Activated T-helper 17 cell treated with anti-CD3 and anti-CD28 coated beads, Interleukin-2, amount 50 U/mL, for 72 hours (primary cell): ENCODE data around the gene ENAH. TPM values are rescaled to one million over a fixed set of nuclear protein-coding genes. Genes with fewer than 3 reads are reported as not detected.

Source experiments
- ATAC-seq: fragments of 150-1000 bp; cut with Tn5 transposase; replicated peaks from 2 replicates; pipeline ENCODE4 v1.10.0; 2021; ENCODE audit warnings: mild to moderate bottlenecking, moderate library complexity
- H3K27ac Mint-ChIP-seq: one replicate; pipeline ENCODE4 v1.8.0; 2022; ENCODE audit warnings: mixed read lengths
- H3K27me3 Mint-ChIP-seq: one replicate; pipeline ENCODE4 v1.8.0; 2022; ENCODE audit warnings: mixed read lengths
- H3K36me3 Mint-ChIP-seq: one replicate; pipeline ENCODE4 v1.8.0; 2022; ENCODE audit warnings: low read depth, mild to moderate bottlenecking, mixed read lengths
- H3K4me1 Mint-ChIP-seq: one replicate; pipeline ENCODE4 v1.8.0; 2022; ENCODE audit warnings: mixed read lengths
- H3K4me3 Mint-ChIP-seq: one replicate; pipeline ENCODE4 v1.8.0; 2022; ENCODE audit warnings: mild to moderate bottlenecking, mixed read lengths
- H3K9me3 Mint-ChIP-seq: one replicate; pipeline ENCODE4 v1.8.0; 2022; ENCODE audit warnings: mixed read lengths
- total RNA-seq, 2 donors: library from RNA; stranded (reverse); gene quantifications; one replicate each; pipeline ENCODE4 v1.2.3, GENCODE V29; 2022

ENAH gene
- total RNA-seq, 2 donors from 2014 or later: 0.08 TPM; not detected in 1

DNA sequence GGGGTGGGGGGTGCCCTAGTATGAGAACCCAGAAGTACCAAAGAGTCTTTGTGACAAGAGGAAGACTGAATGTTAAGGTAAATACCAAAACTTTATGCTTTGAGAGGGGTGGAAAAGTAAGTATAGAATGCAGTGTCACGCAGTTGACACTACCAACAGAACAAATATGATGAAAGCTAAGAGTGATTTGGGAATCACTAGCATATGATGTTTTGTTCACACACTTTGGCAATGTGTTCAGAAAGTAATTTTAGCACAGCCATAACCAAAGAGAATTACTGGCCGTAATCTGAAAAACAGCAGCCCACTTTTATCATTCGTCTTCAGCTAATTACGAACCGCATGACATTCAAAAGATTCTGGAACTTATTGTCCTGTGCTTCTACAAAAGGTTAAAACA lies 59.5 kb downstream of the ENAH start:
- Mint-ChIP-seq H3K9me3 (no peaks in the 10 kb centered on the region), H3K27me3 (peaks cover 12% of the 10 kb centered on the region), H3K4me1 (no peaks in the 10 kb centered on the region), H3K4me3 (no peak overlapping the region), H3K27ac (no peak overlapping the region), H3K36me3 (no peaks in the 10 kb centered on the region)
- no peak for ATAC-seq

DNA sequence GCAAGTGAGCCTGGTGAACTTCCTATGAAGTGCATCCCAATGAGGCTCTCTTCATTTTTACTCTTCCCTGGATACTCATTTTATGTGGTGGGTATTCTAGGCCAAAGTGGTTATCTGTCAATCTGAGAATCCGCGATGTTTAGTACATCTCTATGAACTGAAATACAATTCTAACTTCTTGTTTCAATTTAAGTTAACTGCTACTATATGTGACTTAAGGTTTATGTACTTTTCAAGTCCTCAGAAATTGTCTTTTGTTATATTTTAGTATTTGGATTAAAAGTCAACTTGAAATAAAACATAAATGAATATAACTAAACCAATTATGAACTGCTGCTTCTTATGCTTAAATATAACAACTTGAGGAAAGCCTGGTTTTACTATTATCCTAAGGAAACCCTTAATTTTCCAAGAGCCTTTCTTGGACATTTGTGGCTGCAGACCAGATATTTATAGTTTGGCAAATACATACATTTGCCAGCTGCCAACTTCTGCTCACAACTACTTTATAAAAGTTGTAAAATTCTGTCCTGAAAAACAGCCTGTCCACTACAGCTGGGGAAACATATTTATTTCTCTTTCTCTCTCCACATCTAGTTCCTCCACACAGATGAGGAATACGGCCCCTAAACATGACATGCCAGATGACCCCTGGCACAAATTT lies 60.4 kb downstream of the ENAH start:
- Mint-ChIP-seq H3K36me3 (no peaks in the 10 kb centered on the region), H3K9me3 (no peaks in the 10 kb centered on the region), H3K4me3 (no peak overlapping the region)

DNA sequence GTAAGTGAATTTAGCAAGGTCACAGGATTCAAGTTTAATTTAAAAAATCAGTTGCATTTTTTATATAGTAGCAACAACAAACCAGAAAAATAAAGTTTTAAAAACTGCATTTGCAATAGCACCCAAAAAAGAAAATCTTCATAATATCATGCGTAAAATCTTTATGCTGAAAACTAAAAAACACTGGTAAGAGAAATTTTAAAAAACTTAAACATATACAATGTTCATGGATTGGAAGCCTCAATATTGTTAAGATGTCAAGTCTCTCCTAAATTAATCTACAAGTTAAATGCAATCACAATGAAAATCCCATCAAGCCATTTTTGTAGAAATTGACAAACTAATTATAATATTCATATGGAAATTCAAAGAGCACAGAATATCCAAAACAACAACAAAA lies 65.6 kb downstream of the ENAH start:
- Mint-ChIP-seq H3K36me3 (no peaks in the 10 kb centered on the region), H3K4me1 (no peaks in the 10 kb centered on the region), H3K27ac (no peak overlapping the region), H3K9me3 (no peaks in the 10 kb centered on the region), H3K27me3 (peaks cover 30% of the 10 kb centered on the region), H3K4me3 (no peak overlapping the region)
- no peak for ATAC-seq

More for the DNA sequence above, 60.4 kb downstream of the ENAH start:
- Mint-ChIP-seq H3K27ac (no peak overlapping the region), H3K27me3 (peaks cover 12% of the 10 kb centered on the region), H3K4me1 (no peaks in the 10 kb centered on the region)
- no peak for ATAC-seq

DNA sequence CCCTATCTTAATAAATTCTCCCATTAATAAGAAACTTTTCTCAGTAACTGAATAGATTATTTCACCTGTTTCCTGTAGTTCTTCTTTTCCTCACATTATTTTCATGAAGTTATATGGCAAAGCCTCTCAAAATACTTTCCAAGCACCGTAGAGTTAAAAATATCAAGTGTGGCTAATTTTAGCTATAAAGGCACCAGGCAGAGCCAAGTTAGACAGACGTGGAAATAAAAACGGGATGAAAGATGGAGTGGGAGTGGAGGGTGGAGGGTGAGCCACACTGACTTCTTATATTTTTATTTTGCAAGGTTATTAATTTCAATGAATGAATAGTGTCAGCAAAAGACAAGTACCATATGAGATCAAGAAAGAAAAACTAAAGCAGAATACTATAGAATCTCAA lies 71.7 kb downstream of the ENAH start:
- Mint-ChIP-seq H3K36me3 (no peaks in the 10 kb centered on the region), H3K4me3 (no peak overlapping the region), H3K27me3 (peaks cover 33% of the 10 kb centered on the region), H3K4me1 (no peaks in the 10 kb centered on the region), H3K27ac (no peak overlapping the region), H3K9me3 (no peaks in the 10 kb centered on the region)
- no peak for ATAC-seq

DNA sequence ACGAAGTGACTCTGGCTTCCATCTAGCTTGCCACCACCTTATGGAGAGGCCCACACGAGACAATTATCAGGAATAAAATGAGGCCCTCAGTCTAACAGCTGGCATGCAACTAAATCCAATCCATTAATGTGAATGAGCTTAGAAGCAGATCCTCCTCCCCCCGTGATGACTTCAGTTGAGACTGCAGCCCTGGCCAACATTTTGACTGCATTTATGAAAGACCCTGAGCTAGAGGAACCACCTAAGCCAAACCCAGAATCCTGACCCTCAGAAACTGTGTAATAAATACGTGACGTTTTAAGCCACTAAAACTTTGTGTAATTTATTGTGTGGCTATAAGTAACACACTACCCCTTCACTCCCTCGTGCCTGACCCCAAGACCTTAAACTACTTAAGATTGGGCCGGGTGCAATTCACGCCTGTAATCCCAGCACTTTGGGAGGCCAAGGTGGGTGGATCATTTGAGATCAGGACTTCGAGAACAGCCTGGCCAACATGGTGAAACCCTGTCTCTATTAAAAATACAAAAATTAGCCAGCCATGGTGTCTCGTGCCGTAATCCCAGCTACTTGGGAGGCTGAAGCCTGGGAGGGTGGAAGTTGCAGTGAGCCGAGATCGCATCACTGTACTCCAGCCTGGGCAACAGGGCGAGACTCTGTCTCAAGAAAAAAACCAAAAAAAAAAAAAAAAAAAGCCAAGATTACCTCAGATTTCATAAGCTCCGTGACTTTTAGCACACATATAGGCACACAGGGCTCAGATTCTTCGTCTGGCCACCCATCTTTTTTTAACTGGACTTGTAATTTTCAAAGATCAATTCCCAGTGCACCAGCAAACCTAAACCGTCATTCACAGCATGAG lies 72.5 kb downstream of the ENAH start:
- H3K36me3 Mint-ChIP-seq: no peaks in the 10 kb centered on the region

DNA sequence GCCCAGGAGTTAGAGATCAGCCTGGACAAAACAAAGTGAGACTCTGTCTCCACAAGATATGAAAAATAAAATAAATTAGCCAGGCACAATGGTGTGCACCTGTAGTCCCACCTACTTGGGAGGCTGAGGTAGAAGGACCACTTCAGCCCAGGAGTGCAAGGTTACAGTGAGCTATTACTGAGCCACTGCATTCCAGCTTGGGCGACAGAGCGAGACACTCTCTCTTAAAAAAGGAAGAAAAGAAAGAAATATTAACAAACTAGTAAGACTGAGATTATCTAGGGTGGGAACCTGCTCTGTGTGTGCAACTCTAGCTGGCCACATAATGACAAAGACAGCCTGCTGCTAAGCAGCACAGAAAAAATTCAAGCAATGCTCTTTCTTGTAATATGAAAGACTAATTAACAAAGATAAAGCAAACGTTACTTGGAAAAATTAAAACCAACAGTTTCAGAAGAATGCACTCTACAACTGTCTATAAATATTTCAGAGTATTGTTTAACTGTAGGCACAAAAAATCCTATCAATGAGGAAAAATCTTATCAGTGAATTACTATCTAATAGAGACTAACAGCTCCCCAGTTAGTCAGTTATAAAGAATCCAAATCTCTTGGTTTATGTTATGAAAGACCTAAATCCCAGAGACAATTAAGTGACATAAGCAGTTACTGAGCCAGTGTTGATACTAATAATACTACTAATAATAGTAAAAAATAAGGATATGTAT lies 74.5 kb downstream of the ENAH start:
- no peaks in the 10 kb centered on the region for H3K9me3 Mint-ChIP-seq
- ATAC-seq: no peak
- H3K27ac Mint-ChIP-seq: no peak overlapping the region
- no peaks in the 10 kb centered on the region for H3K36me3 Mint-ChIP-seq
- no peaks in the 10 kb centered on the region for H3K4me1 Mint-ChIP-seq
- H3K27me3 Mint-ChIP-seq: peaks cover 22% of the 10 kb centered on the region
- H3K4me3 Mint-ChIP-seq: no peak overlapping the region

More for the DNA sequence above, 72.5 kb downstream of the ENAH start:
- ATAC-seq: no peak
- Mint-ChIP-seq H3K4me1 (no peaks in the 10 kb centered on the region), H3K27ac (no peak overlapping the region), H3K4me3 (no peak overlapping the region), H3K27me3 (peaks cover 33% of the 10 kb centered on the region), H3K9me3 (no peaks in the 10 kb centered on the region)

DNA sequence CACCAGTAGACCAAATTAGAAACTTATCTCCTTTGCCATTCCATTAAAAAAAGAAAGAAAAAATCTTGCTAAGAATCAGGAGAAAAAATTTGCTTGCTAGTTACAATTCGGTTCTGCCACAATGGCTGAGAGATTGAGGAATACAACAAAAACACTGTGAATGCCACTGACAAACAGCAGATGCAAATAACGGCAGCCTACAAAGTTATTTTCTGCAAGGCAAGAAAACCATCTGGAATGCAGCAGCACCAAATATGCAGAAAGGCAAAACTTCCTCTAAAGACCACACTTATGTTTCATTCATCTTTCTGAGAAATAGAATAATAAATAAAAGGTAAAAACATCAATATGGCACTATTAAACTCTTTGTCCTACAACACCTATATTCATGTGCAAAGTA lies 75.7 kb downstream of the ENAH start:
- H3K27me3 Mint-ChIP-seq: peaks cover 19% of the 10 kb centered on the region
- no peaks in the 10 kb centered on the region for H3K36me3 Mint-ChIP-seq
- H3K9me3 Mint-ChIP-seq: no peaks in the 10 kb centered on the region
- ATAC-seq: no peak
- H3K4me1 Mint-ChIP-seq: no peaks in the 10 kb centered on the region
- H3K27ac Mint-ChIP-seq: no peak overlapping the region
- no peak overlapping the region for H3K4me3 Mint-ChIP-seq

DNA sequence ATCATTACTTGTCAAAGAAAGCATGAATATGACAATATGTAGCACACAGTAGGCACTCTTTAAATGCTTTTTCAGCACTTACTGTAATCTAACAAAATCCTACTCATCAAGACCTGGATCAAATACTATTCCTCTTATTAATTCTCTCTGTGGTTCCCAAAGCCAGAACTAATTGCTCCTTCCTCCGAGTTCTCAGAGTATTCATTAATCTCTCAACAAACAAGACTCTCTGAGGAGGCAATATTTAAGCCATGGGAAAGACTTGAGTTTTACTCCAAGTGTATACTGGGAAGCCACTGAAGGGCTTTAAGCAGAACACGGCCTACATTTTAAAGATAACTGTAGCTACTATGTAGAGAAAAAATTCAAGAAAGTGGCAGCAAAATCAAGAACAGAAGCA lies 79.7 kb downstream of the ENAH start:
- ATAC-seq: no peak
- Mint-ChIP-seq H3K27me3 (peaks cover 9% of the 10 kb centered on the region), H3K4me3 (no peak overlapping the region), H3K9me3 (no peaks in the 10 kb centered on the region), H3K36me3 (no peaks in the 10 kb centered on the region), H3K27ac (no peak overlapping the region), H3K4me1 (no peaks in the 10 kb centered on the region)

DNA sequence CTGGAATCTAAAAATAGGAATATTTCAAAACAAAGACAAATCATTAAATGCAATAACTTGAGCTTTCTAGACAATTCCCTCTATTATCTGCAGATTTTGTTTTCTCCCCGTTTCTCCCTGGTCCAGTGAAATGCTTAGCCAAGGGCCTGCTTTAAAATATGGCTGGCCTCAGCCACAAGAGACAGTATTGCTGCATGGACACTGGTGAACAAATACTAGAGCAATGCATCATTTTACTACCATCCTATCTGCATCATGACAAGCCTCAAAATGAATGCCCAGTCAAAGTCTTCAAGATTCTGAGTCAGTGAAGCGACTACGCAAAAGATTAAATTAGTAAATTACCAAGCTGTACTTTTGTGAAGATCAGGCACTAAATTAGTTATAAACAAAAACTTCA lies 80.5 kb downstream of the ENAH start:
- Mint-ChIP-seq H3K9me3 (no peaks in the 10 kb centered on the region), H3K27ac (no peak overlapping the region), H3K36me3 (no peaks in the 10 kb centered on the region), H3K4me3 (no peak overlapping the region), H3K27me3 (peaks cover 4% of the 10 kb centered on the region), H3K4me1 (no peaks in the 10 kb centered on the region)
- no peak for ATAC-seq

DNA sequence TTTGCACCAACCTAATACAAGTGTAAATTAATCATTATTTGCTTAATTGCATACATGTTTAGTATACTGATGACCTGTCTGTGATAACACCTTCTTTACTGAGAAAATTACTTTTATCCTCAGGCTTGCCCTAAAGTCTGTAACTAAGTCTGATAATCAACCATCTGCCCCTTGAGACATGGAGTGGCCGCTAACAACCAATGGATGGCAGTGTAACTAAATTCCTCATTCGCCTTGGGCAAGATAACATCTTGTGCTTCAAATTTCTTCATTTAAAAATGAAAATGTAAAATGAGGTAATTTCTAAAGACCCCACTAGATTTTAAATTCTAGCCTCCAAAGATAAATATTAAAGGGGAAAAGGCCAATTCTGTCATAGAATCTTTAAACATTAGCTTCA lies 85.1 kb downstream of the ENAH start:
- peaks cover 11% of the 10 kb centered on the region for H3K27me3 Mint-ChIP-seq
- no peak for ATAC-seq
- no peaks in the 10 kb centered on the region for H3K9me3 Mint-ChIP-seq
- H3K36me3 Mint-ChIP-seq: no peaks in the 10 kb centered on the region
- no peak overlapping the region for H3K4me3 Mint-ChIP-seq
- no peak overlapping the region for H3K27ac Mint-ChIP-seq
- H3K4me1 Mint-ChIP-seq: no peaks in the 10 kb centered on the region

DNA sequence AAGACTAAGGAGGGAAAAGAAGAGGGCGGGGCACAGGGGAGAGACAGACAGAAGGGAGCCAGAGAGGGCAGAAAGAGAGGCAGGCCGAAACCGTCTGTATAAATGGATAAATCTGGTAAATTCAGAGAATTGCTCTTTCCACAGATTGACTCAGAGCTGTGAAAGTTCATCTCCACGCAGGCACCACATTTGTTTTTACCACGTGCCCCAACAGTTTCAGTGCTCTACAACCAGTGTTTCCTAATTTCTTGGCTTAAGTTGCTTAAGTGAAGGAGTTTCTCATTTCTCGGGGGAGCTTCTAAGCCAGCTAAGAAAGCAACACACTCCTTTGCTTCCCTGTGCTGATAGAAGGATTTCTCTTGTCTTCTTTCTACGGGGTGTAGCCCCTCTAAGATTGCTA lies 87.1 kb downstream of the ENAH start:
- no peak for ATAC-seq
- peaks cover 16% of the 10 kb centered on the region for H3K27me3 Mint-ChIP-seq
- no peaks in the 10 kb centered on the region for H3K9me3 Mint-ChIP-seq
- no peaks in the 10 kb centered on the region for H3K4me1 Mint-ChIP-seq
- no peak overlapping the region for H3K27ac Mint-ChIP-seq
- H3K4me3 Mint-ChIP-seq: no peak overlapping the region
- H3K36me3 Mint-ChIP-seq: no peaks in the 10 kb centered on the region

DNA sequence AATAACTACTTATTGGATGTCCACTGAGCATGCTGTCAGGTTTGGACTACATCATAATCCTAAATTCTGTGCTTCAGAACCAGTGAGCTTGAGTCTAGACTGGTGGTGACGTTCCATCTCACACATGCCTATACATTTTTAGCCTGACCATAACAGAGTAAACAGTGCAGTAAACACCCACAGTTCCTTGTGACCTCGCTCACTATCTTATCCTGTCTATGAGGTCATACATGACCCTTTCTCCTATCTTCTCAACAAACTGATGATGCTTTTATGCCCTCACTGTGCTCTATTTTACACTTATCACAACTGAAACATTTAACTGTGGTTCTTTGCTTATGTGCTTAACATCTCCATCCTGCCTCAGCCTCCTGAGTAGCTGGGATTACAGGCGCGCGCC lies 91.2 kb downstream of the ENAH start:
- ATAC-seq: no peak
- no peak overlapping the region for H3K4me3 Mint-ChIP-seq
- no peaks in the 10 kb centered on the region for H3K4me1 Mint-ChIP-seq

DNA sequence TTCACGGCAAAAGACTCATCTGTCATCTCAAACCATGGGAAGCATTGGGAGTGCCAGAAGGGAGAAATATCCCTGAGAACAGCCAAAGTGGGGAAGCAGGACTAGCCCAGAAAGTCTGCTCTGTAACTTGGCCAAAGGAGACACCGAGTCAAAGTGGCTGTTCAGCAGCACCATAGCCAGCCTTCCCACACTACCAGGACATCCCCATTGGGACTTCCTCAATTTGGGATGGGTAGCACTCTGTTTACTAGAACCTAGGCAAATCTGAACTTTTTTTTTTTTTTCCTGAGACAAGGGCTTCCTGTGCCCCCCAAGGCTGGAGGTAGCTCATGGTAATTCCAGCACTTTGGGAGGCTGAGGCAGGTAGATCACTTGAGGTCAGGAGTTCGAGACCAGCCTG lies 93.0 kb downstream of the ENAH start:
- Mint-ChIP-seq H3K27me3 (peaks cover 15% of the 10 kb centered on the region), H3K4me1 (no peaks in the 10 kb centered on the region), H3K36me3 (no peaks in the 10 kb centered on the region), H3K9me3 (no peaks in the 10 kb centered on the region), H3K27ac (no peak overlapping the region), H3K4me3 (no peak overlapping the region)
- ATAC-seq: no peak

More for the DNA sequence above, 91.2 kb downstream of the ENAH start:
- Mint-ChIP-seq H3K27me3 (peaks cover 18% of the 10 kb centered on the region), H3K27ac (no peak overlapping the region), H3K36me3 (no peaks in the 10 kb centered on the region), H3K9me3 (no peaks in the 10 kb centered on the region)

DNA sequence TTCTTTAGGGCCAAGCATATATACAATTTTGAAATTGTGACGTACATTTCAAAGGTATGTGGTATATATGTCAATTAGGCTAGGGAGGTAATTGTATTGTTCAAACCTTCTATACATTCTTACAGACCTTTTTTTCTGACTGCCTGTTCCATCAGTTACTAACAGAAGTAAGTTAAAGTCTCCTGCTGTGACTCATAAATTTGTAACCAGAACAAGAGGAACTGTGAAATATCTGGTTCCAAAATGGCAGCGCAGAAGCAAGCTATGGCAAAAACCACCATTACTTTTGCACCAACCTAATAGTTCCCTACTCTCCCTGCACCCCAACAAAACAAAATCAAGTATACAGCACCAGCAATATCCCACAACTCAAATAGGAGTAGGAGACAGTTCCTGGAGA lies 93.6 kb downstream of the ENAH start:
- Mint-ChIP-seq H3K4me1 (no peaks in the 10 kb centered on the region), H3K4me3 (no peak overlapping the region), H3K27ac (no peak overlapping the region), H3K27me3 (peaks cover 15% of the 10 kb centered on the region), H3K36me3 (no peaks in the 10 kb centered on the region), H3K9me3 (no peaks in the 10 kb centered on the region)
- ATAC-seq: no peak

DNA sequence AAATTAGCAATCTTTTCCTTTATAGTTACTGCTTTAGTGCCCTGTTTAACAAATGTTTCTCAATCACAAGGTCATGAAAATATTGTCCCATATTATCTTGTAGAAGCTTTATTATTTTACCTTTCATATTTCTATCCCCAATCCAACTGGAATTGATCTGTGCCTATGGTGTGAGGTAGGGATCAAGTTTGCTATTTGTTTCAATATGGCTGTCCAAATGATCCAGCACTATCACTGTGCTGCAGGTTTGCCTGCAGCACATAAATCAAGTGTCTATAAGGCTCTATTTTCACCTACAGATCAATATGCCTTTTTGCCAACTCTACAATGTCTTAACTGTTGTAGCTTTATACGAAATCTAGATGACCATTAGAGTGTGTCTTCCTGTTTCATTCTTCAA lies 96.2 kb downstream of the ENAH start:
- ATAC-seq: no peak
- no peak overlapping the region for H3K27ac Mint-ChIP-seq
- peaks cover 12% of the 10 kb centered on the region for H3K27me3 Mint-ChIP-seq
- no peaks in the 10 kb centered on the region for H3K9me3 Mint-ChIP-seq
- H3K4me3 Mint-ChIP-seq: no peak overlapping the region
- H3K36me3 Mint-ChIP-seq: no peaks in the 10 kb centered on the region
- H3K4me1 Mint-ChIP-seq: no peaks in the 10 kb centered on the region
